Nephron progenitor cell (in vitro differentiated cells): ENCODE data around the gene CFAP47.
"Not testable (repeated sequence)": the region's sequence is repeated elsewhere in the genome, so short reads cannot be mapped to it uniquely, and the experiment has no call there.

Source experiments
- DNase-seq: peaks from one replicate; pipeline ENCODE4 v3.0.0; 2021
- H3K27ac Mint-ChIP-seq: 2 replicates; pipeline ENCODE4 v1.8.0; 2021; ENCODE audit warnings: mild to moderate bottlenecking, moderate library complexity, mixed read lengths
- H3K27me3 Mint-ChIP-seq: 2 replicates; pipeline ENCODE4 v1.8.0; 2021; ENCODE audit warnings: mild to moderate bottlenecking, low read depth, mixed read lengths; ENCODE audit not compliant: poor library complexity
- H3K36me3 Mint-ChIP-seq: 2 replicates; pipeline ENCODE4 v1.8.0; 2021; ENCODE audit warnings: low read depth, mixed read lengths
- H3K4me1 Mint-ChIP-seq: 2 replicates; pipeline ENCODE4 v1.8.0; 2021; ENCODE audit warnings: mixed read lengths
- H3K4me3 Mint-ChIP-seq: 2 replicates; pipeline ENCODE4 v1.8.0; 2021; ENCODE audit warnings: mild to moderate bottlenecking, moderate library complexity, mixed read lengths
- H3K9me3 Mint-ChIP-seq: 2 replicates; pipeline ENCODE4 v1.8.0; 2021; ENCODE audit warnings: mild to moderate bottlenecking, moderate library complexity, mixed read lengths
- CTCF ChIP-seq: fragments of 200-600 bp; sonication (generic); IDR thresholded peaks from 2 replicates; pipeline ENCODE4 v1.5.0; 2021; ENCODE audit warnings: antibody characterized with exemption

CFAP47 gene

DNA sequence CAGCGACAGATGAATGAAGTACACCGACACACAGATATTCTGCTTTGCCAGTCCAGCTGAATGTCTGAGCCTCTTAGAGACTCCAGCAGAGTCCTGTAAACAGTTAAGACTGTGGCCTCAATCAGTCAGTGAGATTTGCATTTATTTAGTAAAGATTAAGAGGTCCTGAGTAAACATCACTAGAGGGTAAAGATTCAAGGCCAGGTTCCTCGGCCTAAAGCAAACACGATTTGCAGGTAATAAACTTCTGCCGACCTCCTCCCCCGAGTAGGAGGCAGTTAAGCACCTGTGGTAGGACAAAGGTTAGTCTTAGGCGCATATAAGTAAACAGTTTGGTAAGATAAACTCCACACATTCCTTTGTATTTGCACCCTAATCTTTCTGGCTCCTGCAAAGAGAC is 99.6 kb downstream of the CFAP47 start:
- peaks cover 37% of the 10 kb centered on the region for H3K9me3 Mint-ChIP-seq
- H3K27me3 Mint-ChIP-seq: no peaks in the 10 kb centered on the region
- no peak overlapping the region for H3K27ac Mint-ChIP-seq
- no peak overlapping the region for H3K4me3 Mint-ChIP-seq
- no peak for DNase-seq
- TF ChIP-seq CTCF: no peak
- peaks cover 4% of the 10 kb centered on the region for H3K36me3 Mint-ChIP-seq
- peaks cover 4% of the 10 kb centered on the region for H3K4me1 Mint-ChIP-seq

GRCh38 chrX:36035550-36035949 is 116.0 kb downstream of the CFAP47 start:
- Mint-ChIP-seq H3K36me3 (no peaks in the 10 kb centered on the region), H3K4me1 (no peaks in the 10 kb centered on the region), H3K4me3 (no peak overlapping the region), H3K9me3 (no peaks in the 10 kb centered on the region), H3K27ac (no peak overlapping the region), H3K27me3 (no peaks in the 10 kb centered on the region)
- no peak for DNase-seq
- no peak for TF ChIP-seq CTCF

GRCh38 chrX:36062778-36063177 is 143.2 kb downstream of the CFAP47 start:
- H3K4me3 Mint-ChIP-seq: no peak overlapping the region
- H3K4me1 Mint-ChIP-seq: no peaks in the 10 kb centered on the region
- peaks cover 3% of the 10 kb centered on the region for H3K27me3 Mint-ChIP-seq
- peaks cover 11% of the 10 kb centered on the region for H3K9me3 Mint-ChIP-seq
- no peak for DNase-seq
- no peak overlapping the region for H3K27ac Mint-ChIP-seq
- TF ChIP-seq CTCF: no peak
- H3K36me3 Mint-ChIP-seq: no peaks in the 10 kb centered on the region

DNA sequence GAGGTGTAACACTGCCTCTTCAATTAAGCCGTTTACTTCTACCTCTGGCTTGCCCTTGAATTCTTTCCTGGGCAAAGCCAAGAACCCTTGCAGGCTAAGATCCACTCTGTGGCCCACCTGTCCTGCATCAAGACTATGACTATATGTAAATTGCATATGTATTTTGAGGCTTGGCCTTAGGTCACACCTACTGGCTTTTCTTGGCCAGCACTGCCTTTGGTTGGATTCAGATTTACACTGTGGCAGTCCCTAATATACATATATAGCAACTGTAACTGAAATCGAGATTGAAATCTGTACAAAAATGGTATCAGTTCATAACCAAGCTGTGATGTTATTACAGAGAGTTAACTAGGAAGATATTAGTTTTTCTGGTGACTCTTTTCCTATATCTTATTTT is 151.5 kb downstream of the CFAP47 start:
- no peak for TF ChIP-seq CTCF
- peaks cover 21% of the 10 kb centered on the region for H3K9me3 Mint-ChIP-seq
- no peaks in the 10 kb centered on the region for H3K4me1 Mint-ChIP-seq
- no peak for DNase-seq
- H3K4me3 Mint-ChIP-seq: no peak overlapping the region
- no peak overlapping the region for H3K27ac Mint-ChIP-seq
- H3K36me3 Mint-ChIP-seq: no peaks in the 10 kb centered on the region
- H3K27me3 Mint-ChIP-seq: peaks cover 3% of the 10 kb centered on the region

DNA sequence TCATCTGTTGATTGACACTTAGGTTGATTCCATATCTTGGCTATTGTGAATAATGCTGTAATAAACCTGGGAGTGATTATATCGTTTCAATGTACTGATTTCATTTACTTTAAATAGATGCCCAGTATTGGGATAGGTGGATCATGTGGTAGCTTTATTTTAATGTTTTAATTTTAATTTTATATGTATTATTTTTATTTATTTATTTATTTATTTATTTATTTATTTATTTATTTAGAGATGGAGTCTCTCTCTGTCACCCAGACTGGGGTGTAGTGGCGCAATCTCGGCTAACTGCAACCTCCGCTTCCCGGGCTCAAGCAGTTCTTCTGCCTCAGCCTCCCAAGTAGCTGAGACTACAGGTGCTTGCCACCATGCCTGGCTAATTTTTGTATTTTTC is 155.5 kb downstream of the CFAP47 start:
- H3K4me1 Mint-ChIP-seq, DNase-seq, H3K4me3 Mint-ChIP-seq, H3K27ac Mint-ChIP-seq, H3K27me3 Mint-ChIP-seq, H3K36me3 Mint-ChIP-seq: not testable (repeated sequence)
- H3K9me3 Mint-ChIP-seq: peaks cover 26% of the 10 kb centered on the region

GRCh38 chrX:36083256-36083655 is 163.7 kb downstream of the CFAP47 start:
- H3K4me3 Mint-ChIP-seq: no peak overlapping the region
- no peak for DNase-seq
- H3K27ac Mint-ChIP-seq: no peak overlapping the region
- no peak for TF ChIP-seq CTCF
- H3K36me3 Mint-ChIP-seq: no peaks in the 10 kb centered on the region
- no peaks in the 10 kb centered on the region for H3K4me1 Mint-ChIP-seq
- peaks cover 3% of the 10 kb centered on the region for H3K27me3 Mint-ChIP-seq
- H3K9me3 Mint-ChIP-seq: peaks cover 15% of the 10 kb centered on the region

GRCh38 chrX:36087366-36087765 is 167.8 kb downstream of the CFAP47 start:
- H3K9me3 Mint-ChIP-seq: no peaks in the 10 kb centered on the region

GRCh38 chrX:36088939-36089338 is 169.4 kb downstream of the CFAP47 start:
- not testable (repeated sequence) for H3K27me3 Mint-ChIP-seq, H3K4me1 Mint-ChIP-seq, H3K27ac Mint-ChIP-seq, H3K4me3 Mint-ChIP-seq, H3K36me3 Mint-ChIP-seq, DNase-seq
- H3K9me3 Mint-ChIP-seq: peaks cover 10% of the 10 kb centered on the region

More at GRCh38 chrX:36087366-36087765, 167.8 kb downstream of the CFAP47 start:
- H3K27me3 Mint-ChIP-seq: no peaks in the 10 kb centered on the region
- no peak overlapping the region for H3K4me3 Mint-ChIP-seq
- no peak for DNase-seq
- no peak overlapping the region for H3K27ac Mint-ChIP-seq
- no peaks in the 10 kb centered on the region for H3K36me3 Mint-ChIP-seq
- TF ChIP-seq CTCF: no peak
- H3K4me1 Mint-ChIP-seq: no peaks in the 10 kb centered on the region
